DOHH2 (cell line): ENCODE measurements around the gene LHX5.

ENCODE experiments used
- H3F3A ChIP-seq: fragments of 200-600 bp; sonication (generic), shearing (Covaris generic); 2 replicates; pipeline ENCODE4 v1.6.0; 2016; ENCODE audit warnings: antibody characterized with exemption, mild to moderate bottlenecking; ENCODE audit not compliant: control insufficient read depth, insufficient read depth
- H3K27ac ChIP-seq: fragments of 200-600 bp; sonication (generic); 2 replicates; pipeline ENCODE4 v1.5.1; 2014; ENCODE audit warnings: low read depth, mild to moderate bottlenecking, low read length, moderate library complexity
- H3K27me3 ChIP-seq: fragments of 200-600 bp; sonication (generic); 2 replicates; pipeline ENCODE4 v1.6.1; 2014; ENCODE audit warnings: mild to moderate bottlenecking, low read length, mixed read lengths; ENCODE audit not compliant: control insufficient read depth
- H3K36me3 ChIP-seq: fragments of 200-600 bp; sonication (generic); 2 replicates; pipeline ENCODE4 v1.6.1; 2014; ENCODE audit warnings: mild to moderate bottlenecking, low read length, moderate library complexity, mixed read lengths; ENCODE audit not compliant: control insufficient read depth
- H3K4me1 ChIP-seq: fragments of 200-600 bp; sonication (generic); 2 replicates; pipeline ENCODE4 v1.6.1; 2014; ENCODE audit warnings: mild to moderate bottlenecking, low read length, mixed read lengths; ENCODE audit not compliant: control insufficient read depth
- H3K4me2 ChIP-seq: fragments of 200-600 bp; sonication (generic); 2 replicates; pipeline ENCODE4 v1.6.0; 2014; ENCODE audit warnings: mild to moderate bottlenecking, low read length, moderate library complexity
- H3K4me3 ChIP-seq: fragments of 200-600 bp; sonication (generic); 2 replicates; pipeline ENCODE4 v1.5.1; 2014; ENCODE audit warnings: mild to moderate bottlenecking, low read length, mixed read lengths
- H3K79me2 ChIP-seq: fragments of 200-600 bp; sonication (generic); 2 replicates; pipeline ENCODE4 v1.6.1; 2014; ENCODE audit warnings: mild to moderate bottlenecking, low read length, mixed read lengths; ENCODE audit not compliant: control insufficient read depth
- H3K9me2 ChIP-seq: fragments of 200-600 bp; sonication (generic); replicated peaks from 2 replicates; pipeline ENCODE4 v1.6.1; 2014; ENCODE audit warnings: mild to moderate bottlenecking, low read length, mixed read lengths; ENCODE audit not compliant: control insufficient read depth
- H3K9me3 ChIP-seq: fragments of 200-600 bp; sonication (generic); 2 replicates; pipeline ENCODE4 v1.6.1; 2014; ENCODE audit warnings: antibody characterized with exemption, low read length, mixed read lengths; ENCODE audit not compliant: control insufficient read depth, insufficient read depth
- H4K20me1 ChIP-seq: fragments of 200-600 bp; sonication (generic); 2 replicates; pipeline ENCODE4 v1.6.0; 2014; ENCODE audit warnings: low read depth, mild to moderate bottlenecking, antibody characterized with exemption, low read length, moderate library complexity; ENCODE audit not compliant: control insufficient read depth, insufficient read depth
- EZH2phosphoT487 ChIP-seq: fragments of 200-600 bp; sonication (generic); IDR thresholded peaks from 2 replicates; pipeline ENCODE4 v1.6.1; 2017; ENCODE audit warnings: borderline replicate concordance, mild to moderate bottlenecking, antibody characterized with exemption, low read length, moderate library complexity, mixed read lengths
- TF ChIP-seq, protein P1 (sequence below): fragments of 200-600 bp; sonication (generic); IDR thresholded peaks from one replicate; pipeline ENCODE4 v1.5.1; 2014; ENCODE audit warnings: antibody characterized with exemption, mild to moderate bottlenecking, low read depth, low read length; ENCODE audit not compliant: poor library complexity, severe bottlenecking

The LHX5 gene

DNA sequence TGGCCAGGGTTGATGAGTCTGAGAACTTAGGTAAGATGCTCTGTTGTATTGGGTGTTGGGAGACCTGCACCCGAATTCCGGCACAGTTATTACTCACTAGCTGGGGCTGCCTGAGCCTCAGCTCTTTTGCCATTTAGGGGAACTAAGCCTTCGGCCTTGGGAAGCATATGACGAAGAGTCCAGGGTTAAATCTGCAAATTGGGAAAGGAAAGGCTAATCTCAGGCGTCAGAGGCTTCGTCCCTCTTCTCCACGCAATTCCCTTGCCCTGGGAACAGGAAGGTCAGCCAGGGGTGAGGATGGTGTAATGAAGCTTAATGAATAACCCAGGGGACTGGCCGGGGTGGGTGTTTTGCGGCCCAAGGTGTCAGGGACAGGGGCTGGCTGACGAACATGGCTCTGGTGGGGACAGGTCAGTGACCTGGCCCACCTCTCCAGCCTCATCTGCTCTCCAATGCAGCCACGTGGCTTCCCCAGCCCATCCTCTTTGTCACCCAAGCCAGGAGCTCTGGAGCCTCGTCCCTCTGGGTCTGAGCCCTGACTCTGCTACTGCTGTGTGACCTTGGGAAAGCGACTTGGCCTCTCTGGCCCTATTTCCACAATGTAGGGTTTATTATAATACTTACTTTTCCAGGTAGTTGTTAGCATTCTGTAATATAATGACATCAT, 53.3 kb downstream of the LHX5 start:
- no peaks in the 10 kb centered on the region for H4K20me1 ChIP-seq
- no peaks in the 10 kb centered on the region for H3K79me2 ChIP-seq
- H3K4me2 ChIP-seq: no peak overlapping the region
- no peak for TF ChIP-seq EZH2phosphoT487
- TF ChIP-seq, protein P1, sequence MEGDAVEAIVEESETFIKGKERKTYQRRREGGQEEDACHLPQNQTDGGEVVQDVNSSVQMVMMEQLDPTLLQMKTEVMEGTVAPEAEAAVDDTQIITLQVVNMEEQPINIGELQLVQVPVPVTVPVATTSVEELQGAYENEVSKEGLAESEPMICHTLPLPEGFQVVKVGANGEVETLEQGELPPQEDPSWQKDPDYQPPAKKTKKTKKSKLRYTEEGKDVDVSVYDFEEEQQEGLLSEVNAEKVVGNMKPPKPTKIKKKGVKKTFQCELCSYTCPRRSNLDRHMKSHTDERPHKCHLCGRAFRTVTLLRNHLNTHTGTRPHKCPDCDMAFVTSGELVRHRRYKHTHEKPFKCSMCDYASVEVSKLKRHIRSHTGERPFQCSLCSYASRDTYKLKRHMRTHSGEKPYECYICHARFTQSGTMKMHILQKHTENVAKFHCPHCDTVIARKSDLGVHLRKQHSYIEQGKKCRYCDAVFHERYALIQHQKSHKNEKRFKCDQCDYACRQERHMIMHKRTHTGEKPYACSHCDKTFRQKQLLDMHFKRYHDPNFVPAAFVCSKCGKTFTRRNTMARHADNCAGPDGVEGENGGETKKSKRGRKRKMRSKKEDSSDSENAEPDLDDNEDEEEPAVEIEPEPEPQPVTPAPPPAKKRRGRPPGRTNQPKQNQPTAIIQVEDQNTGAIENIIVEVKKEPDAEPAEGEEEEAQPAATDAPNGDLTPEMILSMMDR: no peak
- H3K36me3 ChIP-seq: no peaks in the 10 kb centered on the region
- peaks cover 10% of the 10 kb centered on the region for H3K4me1 ChIP-seq
- H3K9me2 ChIP-seq: no peaks in the 10 kb centered on the region
- no peaks in the 10 kb centered on the region for H3K9me3 ChIP-seq
- no peak overlapping the region for H3K4me3 ChIP-seq
- H3K27me3 ChIP-seq: peaks cover 21% of the 10 kb centered on the region
- H3K27ac ChIP-seq: no peak overlapping the region
- H3F3A ChIP-seq: no peaks in the 10 kb centered on the region

DNA sequence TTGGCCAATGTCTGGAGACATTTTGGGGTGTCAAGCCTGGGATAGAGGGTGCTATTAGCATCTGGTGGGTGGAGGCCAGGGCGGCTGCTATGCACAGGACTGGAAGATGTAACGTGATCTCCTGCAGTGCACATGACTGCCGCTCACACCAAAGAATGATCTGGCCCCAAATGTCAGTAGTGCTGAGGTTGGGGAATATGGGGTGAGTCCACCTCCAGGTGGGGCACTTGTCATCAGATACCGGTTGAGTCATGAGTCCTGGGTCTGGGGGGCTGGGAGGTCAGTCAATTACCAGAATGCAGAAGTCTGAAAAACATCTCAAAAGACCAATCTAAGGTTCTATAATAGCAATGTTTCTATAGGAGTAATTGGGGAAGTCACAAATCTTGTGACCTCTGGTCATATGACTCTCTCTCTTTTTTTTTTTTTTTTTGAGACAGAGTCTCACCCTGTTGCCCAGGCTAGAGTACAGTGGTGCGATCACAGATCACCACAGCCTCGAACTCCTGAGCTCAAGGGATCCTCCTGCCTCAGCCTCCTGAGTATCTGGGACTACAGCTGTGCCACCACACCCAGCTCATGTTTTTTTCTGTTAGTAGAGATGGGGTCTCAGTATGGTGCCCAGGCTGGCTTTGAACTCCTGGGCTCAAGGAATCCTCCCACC, 55.4 kb downstream of the LHX5 start:
- Histone ChIP-seq H3K79me2 (no peaks in the 10 kb centered on the region), H3K36me3 (no peaks in the 10 kb centered on the region), H3F3A (no peaks in the 10 kb centered on the region), H3K27me3 (peaks cover 16% of the 10 kb centered on the region), H3K4me3 (no peak overlapping the region), H3K4me2 (no peak overlapping the region), H3K9me2 (no peaks in the 10 kb centered on the region), H3K4me1 (no peaks in the 10 kb centered on the region), H3K9me3 (no peaks in the 10 kb centered on the region), H4K20me1 (no peaks in the 10 kb centered on the region), H3K27ac (no peak overlapping the region)
- TF ChIP-seq, protein P1: no peak
- no peak for TF ChIP-seq EZH2phosphoT487

DNA sequence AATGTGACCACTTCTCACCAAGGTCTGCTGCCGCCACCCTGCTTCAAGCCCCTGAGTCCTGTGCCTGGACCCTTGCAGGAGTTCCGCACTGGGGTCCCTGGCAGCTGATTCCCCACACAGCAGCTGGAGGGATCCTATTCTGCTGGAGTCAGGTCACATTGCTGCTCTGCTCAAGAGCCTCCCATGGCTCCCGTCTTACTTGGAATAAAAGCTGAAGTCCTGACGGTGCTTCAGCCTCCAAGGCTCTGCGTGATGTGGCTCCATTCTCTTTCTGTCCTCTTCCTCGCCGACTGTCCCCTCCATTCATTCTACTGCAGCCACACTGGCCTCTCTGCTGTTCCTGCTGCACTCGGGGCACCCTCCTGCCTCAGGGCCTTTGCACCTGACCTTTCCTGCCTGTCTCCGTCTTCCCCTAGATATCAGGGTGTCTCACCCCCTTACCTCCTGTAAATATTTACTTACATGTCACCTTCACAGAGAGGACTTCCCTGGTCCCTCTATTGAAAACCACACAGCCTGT, 57.1 kb downstream of the LHX5 start:
- no peak for TF ChIP-seq EZH2phosphoT487
- TF ChIP-seq, protein P1: no peak
- peaks cover 15% of the 10 kb centered on the region for H3K27me3 ChIP-seq
- no peaks in the 10 kb centered on the region for H4K20me1 ChIP-seq
- H3K4me2 ChIP-seq: no peak overlapping the region
- no peak overlapping the region for H3K4me3 ChIP-seq
- H3K79me2 ChIP-seq: no peaks in the 10 kb centered on the region
- no peak overlapping the region for H3K27ac ChIP-seq
- no peaks in the 10 kb centered on the region for H3F3A ChIP-seq
- H3K9me2 ChIP-seq: no peaks in the 10 kb centered on the region
- H3K4me1 ChIP-seq: no peaks in the 10 kb centered on the region
- H3K36me3 ChIP-seq: no peaks in the 10 kb centered on the region
- no peaks in the 10 kb centered on the region for H3K9me3 ChIP-seq
